CD4-positive, alpha-beta T cell treated with Interleukin-6 at 100 ng/mL for 8 hours (primary cell): ENCODE data around the gene CTSW.

Source experiments
- DNase-seq: peaks from one replicate; pipeline ENCODE4 v3.0.0-alpha.2; 2020; ENCODE audit warnings: mixed read lengths, low spot score

The CTSW gene

GRCh38 chr11:65856689-65857499, 22.7 kb upstream of the CTSW start:
- DNase-seq: peak; percentile 85

DNA sequence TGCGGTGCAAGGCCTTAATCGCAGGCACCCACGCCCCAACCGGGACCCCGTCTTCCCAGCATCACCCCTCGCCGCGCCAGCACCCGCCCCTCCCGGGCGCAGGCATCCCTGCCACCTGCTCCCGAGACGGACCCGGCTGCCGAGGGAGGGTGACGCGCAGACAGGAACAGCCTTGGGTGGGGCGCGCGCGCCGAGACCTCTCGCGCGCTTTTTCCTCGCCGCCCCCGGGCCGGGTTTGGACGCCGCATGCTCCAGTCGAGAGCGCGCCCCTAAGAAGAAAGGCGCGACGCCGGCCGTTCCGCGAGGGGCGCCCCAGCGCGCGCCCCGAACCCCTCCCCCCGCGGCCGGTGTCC, 22.2 kb upstream of the CTSW start:
- DNase-seq: peak; percentile 45

DNA sequence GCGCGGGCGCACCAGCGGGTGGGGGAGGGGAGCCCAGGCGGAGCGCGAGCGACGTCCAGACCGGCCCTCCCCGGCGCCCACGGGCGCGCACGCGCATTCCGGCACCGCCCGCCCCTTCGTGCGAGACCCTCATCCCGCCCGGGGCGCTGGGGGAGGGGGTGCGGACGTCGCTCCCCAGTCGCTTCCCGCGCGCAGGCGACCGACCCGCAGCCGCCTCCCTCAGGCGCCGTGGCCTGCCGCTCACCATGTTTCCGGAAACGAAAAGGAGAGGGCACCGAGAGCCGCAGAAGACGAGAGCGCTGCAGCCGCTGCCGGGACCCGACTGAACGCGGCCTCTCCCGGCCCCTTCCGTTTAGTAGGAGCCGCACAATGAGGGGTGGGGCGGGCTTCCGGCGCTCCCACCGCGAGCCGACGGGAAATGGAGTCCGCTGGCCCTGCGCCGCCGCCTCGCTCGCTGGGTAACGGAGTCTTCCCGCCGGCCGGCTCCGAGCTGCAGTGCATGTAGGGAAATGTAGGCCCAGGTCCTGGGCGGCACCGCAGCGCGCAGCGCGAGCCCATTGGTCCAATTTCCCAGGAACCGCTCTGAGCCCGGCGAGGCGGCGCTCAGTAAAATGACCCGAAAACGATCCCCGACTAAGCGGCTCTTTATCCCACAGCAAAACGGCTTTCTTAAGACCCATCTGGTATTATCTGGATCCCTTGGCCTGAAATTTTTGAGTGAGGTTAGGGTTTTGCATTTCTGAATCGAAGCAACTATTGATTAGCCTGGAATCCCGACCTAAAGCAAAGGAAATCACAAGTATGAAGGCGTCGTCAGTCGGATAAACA, 21.6 kb upstream of the CTSW start, which contains the start of gene CFL1:
Gene CFL1 (minus strand): TSS at position 328 of the 828 bp plus-strand sequence. CDS start 81 bp downstream, at position 247.
- peak; percentile 97 for DNase-seq

DNA sequence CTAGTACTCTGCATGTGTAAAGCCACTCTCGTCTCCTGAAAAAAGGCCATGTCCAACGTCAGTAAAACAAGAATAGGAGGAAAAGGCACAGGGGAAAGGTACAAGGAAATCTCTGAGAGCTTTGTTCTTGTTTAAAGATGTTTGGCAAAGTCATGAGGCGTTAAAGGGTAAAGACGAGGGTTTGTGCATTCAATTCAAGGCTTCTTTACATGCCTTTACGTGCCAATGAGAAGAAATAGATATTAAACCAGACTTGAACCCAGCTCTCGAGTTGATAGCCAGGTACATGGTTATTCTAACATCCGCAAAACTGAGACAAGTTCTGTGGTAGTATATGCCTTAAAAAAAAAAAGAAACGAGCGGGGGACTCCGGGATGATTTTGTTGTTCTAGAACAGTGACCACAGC, 21.0 kb upstream of the CTSW start:
- DNase-seq: peak; percentile 1

DNA sequence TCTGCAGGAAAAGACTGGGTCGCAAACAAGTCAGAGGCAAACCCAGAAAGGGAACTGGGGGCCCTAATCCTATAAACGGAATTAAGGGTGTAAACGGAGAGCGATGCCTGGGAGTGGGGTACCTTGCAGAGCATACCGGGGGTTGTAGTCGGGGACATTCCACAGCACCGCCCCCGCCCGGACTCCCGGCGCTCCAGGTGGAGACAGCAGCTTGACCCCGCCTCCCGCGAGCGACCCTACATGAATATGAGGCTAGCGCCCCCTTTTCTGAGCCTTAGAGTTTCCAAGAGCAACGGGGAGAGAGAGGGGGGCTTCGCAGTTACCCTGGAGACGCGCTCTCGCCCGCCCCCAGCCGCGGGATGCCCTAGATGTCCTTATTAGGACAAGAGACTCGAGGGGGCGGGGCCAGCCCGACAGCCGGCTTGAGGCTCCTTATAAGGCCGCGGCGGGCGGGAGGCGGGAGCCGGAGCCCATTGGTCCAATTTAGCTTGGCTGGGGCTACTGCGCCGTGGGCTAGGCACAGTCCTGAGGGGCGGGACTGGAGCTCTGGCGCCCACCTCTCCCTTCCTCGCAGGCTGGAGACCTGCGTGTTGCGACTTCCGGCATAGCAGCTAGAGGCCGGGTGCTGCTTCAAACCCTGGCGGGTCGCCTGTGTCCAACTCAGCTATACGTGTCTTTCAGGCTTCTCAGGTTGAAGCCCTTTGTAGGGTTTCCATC, 20.4 kb upstream of the CTSW start:
- DNase-seq: peak; percentile 97

GRCh38 chr11:65859812-65860277, 19.8 kb upstream of the CTSW start:
- DNase-seq: no peak

GRCh38 chr11:65860278-65861164, 19.1 kb upstream of the CTSW start, which contains the start of gene MUS81:
TSS of gene MUS81 (plus strand) at chr11:65860433. CDS start at chr11:65860754, 321 bp downstream.
- DNase-seq: peak; percentile 95

- DNase-seq: no peak
Observed at GRCh38 chr11:65861165-65861505, 18.5 kb upstream of the CTSW start.

GRCh38 chr11:65861533-65862183, 18.0 kb upstream of the CTSW start:
- no peak for DNase-seq

- no peak for DNase-seq
Observed at GRCh38 chr11:65862191-65862735, 17.4 kb upstream of the CTSW start.

DNA sequence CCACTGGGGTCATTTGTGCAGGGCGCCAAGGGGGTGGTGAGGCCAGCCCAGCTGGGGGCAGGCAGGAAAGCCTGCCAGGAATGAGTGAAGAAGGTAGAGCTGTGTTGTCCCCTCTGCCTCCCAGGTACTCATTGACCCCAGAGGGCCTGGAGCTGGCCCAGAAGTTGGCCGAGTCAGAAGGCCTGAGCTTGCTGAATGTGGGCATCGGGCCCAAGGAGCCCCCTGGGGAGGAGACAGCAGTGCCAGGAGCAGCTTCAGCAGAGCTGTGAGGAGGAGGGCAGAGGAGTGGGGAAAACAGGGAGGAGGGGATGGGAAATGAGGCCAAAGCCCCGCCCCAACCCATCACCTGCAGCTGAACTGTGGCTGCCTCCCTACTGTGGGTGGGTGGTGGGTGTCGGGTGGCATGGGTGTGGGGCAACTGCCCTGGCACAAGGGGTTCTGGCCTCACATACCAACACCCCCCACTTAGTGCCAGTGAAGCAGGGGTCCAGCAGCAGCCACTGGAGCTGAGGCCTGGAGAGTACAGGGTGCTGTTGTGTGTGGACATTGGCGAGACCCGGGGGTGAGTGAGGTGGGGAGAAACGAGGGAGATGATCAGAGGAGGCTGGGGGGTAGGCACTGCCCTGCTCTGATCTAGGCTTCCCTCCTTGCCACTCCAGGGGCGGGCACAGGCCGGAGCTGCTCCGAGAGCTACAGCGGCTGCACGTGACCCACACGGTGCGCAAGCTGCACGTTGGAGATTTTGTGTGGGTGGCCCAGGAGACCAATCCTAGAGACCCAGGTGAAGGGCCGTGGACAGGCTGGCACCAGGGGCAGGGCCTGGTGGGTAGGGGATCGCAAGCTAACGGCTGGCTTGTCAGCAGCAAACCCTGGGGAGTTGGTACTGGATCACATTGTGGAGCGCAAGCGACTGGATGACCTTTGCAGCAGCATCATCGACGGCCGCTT, 16.4 kb upstream of the CTSW start:
- DNase-seq: no peak

DNA sequence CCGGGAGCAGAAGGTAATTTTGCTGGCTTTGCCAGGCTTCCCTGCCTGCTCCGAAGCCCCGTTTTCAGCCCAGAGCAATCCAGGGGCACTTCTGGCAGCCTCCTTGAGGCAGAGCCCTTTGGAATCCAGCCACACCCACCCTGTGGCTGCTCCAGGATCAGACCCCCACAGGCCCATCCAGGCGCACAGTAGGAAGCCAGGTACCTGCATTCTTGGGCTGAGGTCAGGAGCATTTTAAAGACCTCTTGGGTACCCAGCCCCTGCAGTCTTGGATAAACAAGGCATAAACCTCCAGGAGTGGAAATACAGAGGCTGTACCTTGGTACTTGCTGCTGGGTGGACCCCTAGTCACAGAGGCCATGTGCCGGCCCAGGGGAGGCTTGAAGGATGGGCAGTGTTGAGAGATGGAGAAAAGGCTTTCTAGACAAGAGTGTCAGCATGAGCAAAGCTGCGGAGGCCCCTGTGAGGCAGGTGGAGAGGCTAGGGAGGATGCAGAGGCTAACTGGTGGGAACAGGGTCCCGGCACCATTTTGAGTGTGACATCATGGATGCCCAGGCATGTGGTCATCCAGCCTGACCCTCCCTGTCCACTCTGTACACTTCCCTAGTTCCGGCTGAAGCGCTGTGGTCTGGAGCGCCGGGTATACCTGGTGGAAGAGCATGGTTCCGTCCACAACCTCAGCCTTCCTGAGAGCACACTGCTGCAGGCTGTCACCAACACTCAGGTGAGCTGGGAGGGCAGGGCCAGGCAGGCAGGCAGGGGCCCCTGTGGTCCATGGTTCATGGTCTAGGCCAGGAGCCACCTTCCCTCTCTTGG, 15.5 kb upstream of the CTSW start:
- DNase-seq: no peak

DNA sequence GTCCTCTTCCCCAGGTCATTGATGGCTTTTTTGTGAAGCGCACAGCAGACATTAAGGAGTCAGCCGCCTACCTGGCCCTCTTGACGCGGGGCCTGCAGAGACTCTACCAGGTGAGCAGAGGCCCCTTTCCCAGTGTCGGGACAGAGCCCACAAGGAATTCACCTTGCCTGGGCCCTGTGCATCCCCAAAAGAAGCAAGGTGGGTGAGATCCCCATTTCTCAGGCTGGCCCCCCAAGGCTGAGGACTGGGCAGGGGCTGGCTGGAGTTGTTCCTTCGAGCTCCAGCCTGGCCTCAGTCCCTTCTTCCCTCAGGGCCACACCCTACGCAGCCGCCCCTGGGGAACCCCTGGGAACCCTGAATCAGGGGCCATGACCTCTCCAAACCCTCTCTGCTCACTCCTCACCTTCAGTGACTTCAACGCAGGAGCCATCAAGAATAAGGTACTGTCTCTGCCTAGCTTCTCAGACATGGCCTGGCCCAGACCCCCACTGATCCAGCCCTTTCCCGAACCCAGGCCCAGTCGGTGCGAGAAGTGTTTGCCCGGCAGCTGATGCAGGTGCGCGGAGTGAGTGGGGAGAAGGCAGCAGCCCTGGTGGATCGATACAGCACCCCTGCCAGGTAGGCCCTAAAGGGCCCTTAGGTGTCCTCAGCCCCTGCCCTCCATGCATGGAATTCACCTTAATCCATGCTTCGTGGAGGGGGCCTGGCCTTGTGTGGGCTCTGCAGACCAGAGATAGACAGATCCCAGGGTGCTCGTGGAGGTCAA, 14.7 kb upstream of the CTSW start:
- no peak for DNase-seq

DNA sequence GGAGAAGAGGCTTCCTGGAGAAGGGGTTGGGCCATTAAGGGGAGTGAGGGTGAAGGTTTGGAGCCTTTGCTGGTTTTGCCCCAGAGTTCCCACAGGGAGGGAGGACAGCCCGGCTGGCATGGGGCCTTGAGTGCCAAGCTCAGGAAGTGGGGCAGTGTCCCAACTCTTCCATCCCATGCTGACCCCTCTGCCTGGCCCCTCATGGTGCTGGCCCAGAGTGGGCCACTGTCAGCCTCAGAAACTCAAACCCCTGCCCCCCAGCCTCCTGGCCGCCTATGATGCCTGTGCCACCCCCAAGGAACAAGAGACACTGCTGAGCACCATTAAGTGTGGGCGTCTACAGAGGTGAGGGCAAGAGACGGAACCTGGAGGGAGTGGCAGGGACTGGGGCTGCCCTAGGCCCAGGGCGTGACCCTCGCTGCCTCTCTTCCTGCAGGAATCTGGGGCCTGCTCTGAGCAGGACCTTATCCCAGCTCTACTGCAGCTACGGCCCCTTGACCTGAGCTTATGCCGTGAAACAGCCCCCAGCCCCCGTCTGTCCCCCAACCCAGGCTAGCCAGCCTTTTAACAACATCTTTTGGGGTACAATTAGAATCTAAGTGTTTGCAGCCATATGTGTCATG, 14.0 kb upstream of the CTSW start:
- no peak for DNase-seq

- no peak for DNase-seq
Observed at GRCh38 chr11:65866509-65867283, 12.9 kb upstream of the CTSW start.

DNA sequence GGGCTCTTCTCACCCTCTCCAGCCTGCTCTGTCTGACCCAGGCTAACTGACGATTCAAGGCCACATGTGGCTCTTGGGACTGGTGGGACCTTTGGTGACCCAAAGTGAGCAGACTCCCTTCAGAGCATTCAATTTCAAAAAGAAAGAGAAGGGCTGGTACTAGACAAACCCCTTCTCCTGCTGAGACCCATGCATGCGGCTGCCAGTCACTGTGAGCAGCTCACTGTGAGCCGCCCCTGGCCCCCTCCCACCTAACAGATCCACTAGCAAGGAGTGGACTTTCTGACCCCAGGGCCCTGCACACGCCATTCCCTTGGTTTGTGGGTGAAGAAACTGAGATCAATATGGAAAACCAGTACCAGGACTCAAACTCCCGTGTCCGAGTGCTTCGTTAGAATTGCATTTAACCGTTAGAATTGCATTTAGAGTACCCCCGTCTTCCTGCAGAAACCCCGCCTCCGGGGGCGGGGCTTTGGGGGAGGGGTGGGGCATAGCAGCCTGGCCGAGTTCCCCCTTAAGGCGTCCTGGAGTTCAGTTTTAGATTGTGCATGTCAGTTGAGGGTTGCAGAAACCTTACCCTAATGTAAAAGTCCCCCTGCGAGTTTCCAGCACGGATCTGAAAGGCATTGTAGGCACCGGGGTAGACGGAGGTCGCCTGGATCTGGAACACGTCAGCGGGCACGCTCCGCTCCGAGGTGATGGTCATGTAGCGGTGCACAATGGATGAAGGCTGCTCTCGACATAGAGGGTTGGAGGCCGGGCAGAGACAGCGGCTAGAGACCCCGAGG, 12.2 kb upstream of the CTSW start:
- DNase-seq: no peak
